Peyer's patch (tissue), 4 donors: ENCODE results near the gene SREBF2. TPM values are rescaled to one million over a fixed set of nuclear protein-coding genes. Genes with fewer than 3 reads are reported as not detected.

ENCODE experiments used
- DNase-seq, 3 donors: peaks; one replicate each; pipeline ENCODE4 v3.0.0-alpha.2; 2017 to 2019
- H3K27ac ChIP-seq, 4 donors: fragments of 200-600 bp; sonication (generic); one replicate each; pipeline ENCODE4 v1.5.1; 2016 to 2019
- H3K27me3 ChIP-seq, 2 donors: fragments of 200-600 bp; sonication (generic); one replicate each; pipeline ENCODE4 v1.5.1; 2019
- H3K36me3 ChIP-seq, 3 donors: fragments of 200-600 bp; sonication (generic); one replicate each; pipeline ENCODE4 v1.5.1; 2016 to 2019
- H3K4me1 ChIP-seq, 4 donors: fragments of 200-600 bp; sonication (generic); one replicate each; pipeline ENCODE4 v1.5.1; 2016 to 2019
- H3K4me3 ChIP-seq, 4 donors: fragments of 200-600 bp; sonication (generic); 1 replicate in 3 of 4; 2 replicates in 1 of 4; pipeline ENCODE4 v1.5.1; 2016 to 2019; ENCODE audit warnings: mild to moderate bottlenecking in 1 of 4
- H3K9me3 ChIP-seq, 4 donors: fragments of 200-600 bp; sonication (generic); one replicate each; pipeline ENCODE4 v1.5.1; 2016 to 2019; ENCODE audit warnings: mild to moderate bottlenecking in 1 of 4
- POLR2A ChIP-seq, 2 donors: fragments of 450-650 bp; IDR thresholded peaks; one replicate each; pipeline ENCODE4 v1.5.1; 2017; ENCODE audit warnings: antibody characterized with exemption in 2 of 2, mild to moderate bottlenecking in 2 of 2, moderate library complexity in 2 of 2
- total RNA-seq, 4 donors: library from RNA; depleted of rRNA; stranded (reverse); fragments of >200 nt; gene quantifications; one replicate each; pipeline ENCODE4 v1.1.0, GENCODE V29; 2016
- TF ChIP-seq, protein P1 (sequence below), 6 experiments: fragments of 450-650 bp in 4 of 6; fragments of 200-600 bp in 2 of 6; sonication (generic) in 1 of 6; IDR thresholded peaks; one replicate each; pipeline ENCODE4 v1.5.1; 2017 to 2019; ENCODE audit warnings: antibody characterized with exemption in 6 of 6, mild to moderate bottlenecking in 3 of 6, moderate library complexity in 1 of 6

SREBF2 gene
- total RNA-seq, 4 donors from 2014 or later, result 66.0 to 221 (median 144) TPM

GRCh38 chr22:41923595-41924276 is 90.8 kb downstream of the SREBF2 start:
- no peak for DNase-seq
- peak overlapping the region in 2 of 4 donors; percentile 49 to 100 for H3K27ac ChIP-seq
- no peak for TF ChIP-seq POLR2A (IDR thresholded peaks at IDR 0.05)
- peak overlapping the region in 1 of 4 donors; percentile 9 for H3K4me3 ChIP-seq
- peaks cover 0 to 44% (median 23%) of the 10 kb centered on the region in 4 donors for H3K4me1 ChIP-seq
- peaks cover 0 to 13% of the 10 kb centered on the region in 2 donors for H3K27me3 ChIP-seq
- no peaks in the 10 kb centered on the region for H3K9me3 ChIP-seq
- no peaks in the 10 kb centered on the region for H3K36me3 ChIP-seq

GRCh38 chr22:41925783-41926460 is 93.0 kb downstream of the SREBF2 start:
- no peaks in the 10 kb centered on the region for H3K36me3 ChIP-seq
- peaks cover 0 to 38% (median 13%) of the 10 kb centered on the region in 4 donors for H3K4me1 ChIP-seq
- H3K9me3 ChIP-seq, result no peaks in the 10 kb centered on the region
- TF ChIP-seq, protein P1, sequence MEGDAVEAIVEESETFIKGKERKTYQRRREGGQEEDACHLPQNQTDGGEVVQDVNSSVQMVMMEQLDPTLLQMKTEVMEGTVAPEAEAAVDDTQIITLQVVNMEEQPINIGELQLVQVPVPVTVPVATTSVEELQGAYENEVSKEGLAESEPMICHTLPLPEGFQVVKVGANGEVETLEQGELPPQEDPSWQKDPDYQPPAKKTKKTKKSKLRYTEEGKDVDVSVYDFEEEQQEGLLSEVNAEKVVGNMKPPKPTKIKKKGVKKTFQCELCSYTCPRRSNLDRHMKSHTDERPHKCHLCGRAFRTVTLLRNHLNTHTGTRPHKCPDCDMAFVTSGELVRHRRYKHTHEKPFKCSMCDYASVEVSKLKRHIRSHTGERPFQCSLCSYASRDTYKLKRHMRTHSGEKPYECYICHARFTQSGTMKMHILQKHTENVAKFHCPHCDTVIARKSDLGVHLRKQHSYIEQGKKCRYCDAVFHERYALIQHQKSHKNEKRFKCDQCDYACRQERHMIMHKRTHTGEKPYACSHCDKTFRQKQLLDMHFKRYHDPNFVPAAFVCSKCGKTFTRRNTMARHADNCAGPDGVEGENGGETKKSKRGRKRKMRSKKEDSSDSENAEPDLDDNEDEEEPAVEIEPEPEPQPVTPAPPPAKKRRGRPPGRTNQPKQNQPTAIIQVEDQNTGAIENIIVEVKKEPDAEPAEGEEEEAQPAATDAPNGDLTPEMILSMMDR (IDR thresholded peaks at IDR 0.05), result peak; percentile 71 to 97 (median 86)
- no peak for TF ChIP-seq POLR2A (IDR thresholded peaks at IDR 0.05)
- peak; percentile 82 to 92 (median 83) for DNase-seq
- H3K27me3 ChIP-seq, result peaks cover 0 to 13% of the 10 kb centered on the region in 2 donors
- peak overlapping the region in 3 of 4 donors; percentile 39 to 100 (median 95) for H3K27ac ChIP-seq
- H3K4me3 ChIP-seq, result peak overlapping the region; percentile 65 to 93 (median 70)

GRCh38 chr22:41927813-41928212 is 94.9 kb downstream of the SREBF2 start:
- peak overlapping the region in 1 of 4 donors; percentile 100 for H3K27ac ChIP-seq
- H3K36me3 ChIP-seq, result no peaks in the 10 kb centered on the region
- H3K4me3 ChIP-seq, result no peak overlapping the region
- no peak for TF ChIP-seq POLR2A (IDR thresholded peaks at IDR 0.05)
- TF ChIP-seq, protein P1 (IDR thresholded peaks at IDR 0.05), result no peak
- peaks cover 0 to 45% (median 13%) of the 10 kb centered on the region in 4 donors for H3K4me1 ChIP-seq
- H3K9me3 ChIP-seq, result no peaks in the 10 kb centered on the region
- no peak for DNase-seq
- peaks cover 0 to 13% of the 10 kb centered on the region in 2 donors for H3K27me3 ChIP-seq

GRCh38 chr22:41928593-41929417 is 95.9 kb downstream of the SREBF2 start:
- TF ChIP-seq POLR2A (IDR thresholded peaks at IDR 0.05), result no peak
- TF ChIP-seq, protein P1 (IDR thresholded peaks at IDR 0.05), result no peak
- DNase-seq, result peak in 2 of 3 donors; percentile 71 to 77
- Histone ChIP-seq H3K27me3 (peaks cover 0 to 13% of the 10 kb centered on the region in 2 donors), H3K9me3 (no peaks in the 10 kb centered on the region), H3K4me1 (peaks cover 0 to 45% (median 14%) of the 10 kb centered on the region in 4 donors), H3K4me3 (no peak overlapping the region), H3K36me3 (no peaks in the 10 kb centered on the region), H3K27ac (peak overlapping the region in 2 of 4 donors; percentile 34 to 100)

DNA sequence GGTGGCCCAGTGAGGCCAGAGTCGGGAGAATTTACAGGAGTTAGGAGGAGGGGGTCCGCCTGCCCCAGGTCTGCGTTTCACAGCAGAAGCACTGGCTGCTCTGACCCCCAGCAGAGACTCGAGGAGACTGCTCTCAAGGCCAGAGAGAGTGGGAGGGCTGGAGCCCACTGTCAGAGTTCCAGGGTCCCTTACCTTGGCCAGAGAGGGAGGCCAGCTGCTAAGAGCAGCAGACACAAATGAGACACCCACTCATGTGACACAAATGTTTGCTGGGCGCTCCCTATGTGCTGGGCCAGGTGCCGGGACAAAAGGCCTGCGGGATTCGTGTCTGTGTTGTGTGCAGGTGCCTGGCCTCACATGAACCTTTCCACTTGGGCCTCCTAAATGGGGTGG is 96.5 kb downstream of the SREBF2 start:
- no peak for TF ChIP-seq POLR2A (IDR thresholded peaks at IDR 0.05)
- TF ChIP-seq, protein P1 (IDR thresholded peaks at IDR 0.05), result no peak
- H3K27me3 ChIP-seq, result peaks cover 0 to 13% of the 10 kb centered on the region in 2 donors

More for the DNA sequence above, 96.5 kb downstream of the SREBF2 start:
- no peaks in the 10 kb centered on the region for H3K9me3 ChIP-seq
- H3K27ac ChIP-seq, result peak overlapping the region in 1 of 4 donors; percentile 100
- peak in 2 of 3 donors; percentile 46 to 50 for DNase-seq
- no peak overlapping the region for H3K4me3 ChIP-seq
- H3K36me3 ChIP-seq, result no peaks in the 10 kb centered on the region
- H3K4me1 ChIP-seq, result peaks cover 0 to 44% (median 14%) of the 10 kb centered on the region in 4 donors
